ENCODE data around the gene CHCHD1.
"Not testable (repeated sequence)": the region's sequence is repeated elsewhere in the genome, so short reads cannot be mapped to it uniquely, and the experiment has no call there.

Gene CHCHD1

GRCh38 chr10:73781879-73782748 is at the start of gene CHCHD1:
Gene CHCHD1, plus strand, starts transcription at chr10:73782048. Its CDS starts 28 bp downstream, at chr10:73782076.
- DNase-seq = peak; percentile 95

DNA sequence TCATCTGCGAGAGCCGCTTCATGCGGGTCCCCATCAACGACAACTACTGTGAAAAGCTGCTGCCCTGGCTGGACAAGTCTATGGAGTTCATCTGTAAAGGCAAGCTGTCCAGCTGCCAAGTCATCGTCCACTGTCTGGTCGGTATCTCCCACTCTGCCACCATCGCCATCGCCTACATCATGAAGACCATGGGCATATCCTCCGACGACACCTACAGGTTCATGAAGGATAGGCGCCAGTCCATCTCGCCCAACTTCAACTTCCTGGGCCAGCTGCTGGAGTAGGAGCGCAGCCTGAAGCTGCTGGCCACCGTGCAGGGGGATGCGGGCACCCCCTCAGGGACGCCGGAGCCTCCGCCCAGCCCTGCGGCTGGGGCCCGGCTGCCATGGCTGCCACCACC is 49.4 kb upstream of the CHCHD1 start:
- DNase-seq = no peak

DNA sequence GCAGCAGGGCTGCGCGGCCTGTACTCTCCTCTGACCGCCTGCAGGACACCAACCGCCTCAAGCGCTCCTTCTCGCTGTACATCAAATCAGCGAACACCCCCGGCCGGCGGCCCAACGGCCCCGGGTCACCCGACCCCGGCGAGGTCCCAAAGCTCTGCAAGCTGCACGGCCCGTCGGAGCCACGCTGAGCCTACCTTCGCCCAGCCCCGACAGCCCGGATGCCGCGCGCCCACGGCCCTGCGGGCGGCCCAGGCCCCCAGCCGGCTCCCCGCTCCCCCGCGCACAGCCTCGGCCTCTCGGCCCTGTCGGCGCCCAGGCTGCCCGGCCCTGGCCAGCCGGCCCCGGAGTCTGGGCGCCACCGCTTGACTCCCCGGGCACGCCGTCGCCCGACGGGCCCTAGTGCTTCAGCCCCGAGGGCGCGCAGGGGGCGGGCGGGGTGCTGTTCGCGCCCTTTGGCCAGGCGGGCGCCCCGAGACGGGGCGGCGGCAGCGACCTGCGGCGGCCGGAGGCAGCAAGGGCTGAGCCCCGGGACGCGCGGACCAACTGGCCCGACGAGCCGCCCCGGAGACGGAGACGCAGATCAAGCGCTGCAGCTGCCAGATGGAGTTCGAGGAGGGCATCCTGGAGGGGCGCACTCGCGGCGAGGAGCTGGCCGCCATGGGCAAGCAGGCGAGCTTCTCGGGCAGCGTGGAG is 48.8 kb upstream of the CHCHD1 start:
- DNase-seq = no peak

DNA sequence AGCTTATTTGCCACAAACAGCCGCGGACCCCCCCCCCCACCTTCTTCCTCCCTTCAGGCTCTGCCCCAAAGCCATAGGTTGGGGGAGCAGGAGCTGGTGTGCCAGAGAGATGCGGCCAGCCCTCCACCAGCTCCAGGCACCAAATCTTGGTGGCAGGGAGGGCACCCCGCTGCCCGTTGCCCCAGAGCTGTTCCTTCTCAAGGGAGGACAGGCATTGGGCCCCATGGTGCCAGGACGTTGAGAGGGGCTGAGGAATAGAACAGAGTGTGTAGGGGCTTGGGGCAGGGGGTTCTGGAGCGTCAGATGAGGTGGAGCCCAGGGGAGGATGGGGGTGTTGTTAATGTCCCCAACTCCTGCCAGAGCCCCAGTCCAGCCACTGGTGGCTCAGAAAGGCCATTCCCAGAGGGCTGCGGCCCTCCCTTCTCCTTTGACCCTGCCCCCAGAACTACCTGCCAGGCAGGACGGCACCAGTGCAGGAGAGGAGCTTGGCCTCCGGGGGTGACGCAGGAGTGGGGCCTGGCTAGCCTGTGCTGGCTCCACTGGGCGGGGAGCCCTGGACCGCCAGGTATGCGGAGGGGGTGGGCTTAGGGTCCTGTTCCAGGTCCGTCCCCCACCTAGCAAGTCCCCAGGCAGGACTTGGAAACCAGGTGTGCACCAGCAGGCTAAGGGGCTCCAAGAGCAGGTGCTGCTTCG is 47.7 kb upstream of the CHCHD1 start:
- DNase-seq = no peak

DNA sequence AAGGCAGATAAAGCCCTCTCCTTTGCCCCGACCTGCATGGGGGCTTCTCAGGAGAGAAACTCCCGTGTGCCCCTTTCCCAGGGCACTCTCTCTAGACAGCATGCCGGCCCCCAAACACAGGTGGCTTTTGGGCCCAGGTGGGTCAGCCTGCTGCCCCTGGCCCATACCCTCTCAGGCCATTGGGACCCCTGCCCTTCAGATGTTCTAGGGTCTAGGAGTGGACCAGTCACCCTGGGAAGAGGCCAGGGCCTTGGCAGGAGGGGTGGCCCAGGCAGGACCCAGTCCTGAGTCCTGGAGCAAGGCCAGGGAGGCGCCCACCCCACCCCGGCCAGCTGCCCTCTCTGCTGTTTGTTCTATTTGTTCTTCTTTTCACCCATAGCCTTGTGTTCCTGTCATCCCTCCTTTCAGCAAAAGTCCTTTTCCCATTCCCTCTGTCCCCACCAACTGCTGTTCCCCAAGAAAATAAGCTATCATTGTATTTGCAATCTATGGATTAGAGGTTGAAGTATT is 47.0 kb upstream of the CHCHD1 start:
- DNase-seq = no peak

DNA sequence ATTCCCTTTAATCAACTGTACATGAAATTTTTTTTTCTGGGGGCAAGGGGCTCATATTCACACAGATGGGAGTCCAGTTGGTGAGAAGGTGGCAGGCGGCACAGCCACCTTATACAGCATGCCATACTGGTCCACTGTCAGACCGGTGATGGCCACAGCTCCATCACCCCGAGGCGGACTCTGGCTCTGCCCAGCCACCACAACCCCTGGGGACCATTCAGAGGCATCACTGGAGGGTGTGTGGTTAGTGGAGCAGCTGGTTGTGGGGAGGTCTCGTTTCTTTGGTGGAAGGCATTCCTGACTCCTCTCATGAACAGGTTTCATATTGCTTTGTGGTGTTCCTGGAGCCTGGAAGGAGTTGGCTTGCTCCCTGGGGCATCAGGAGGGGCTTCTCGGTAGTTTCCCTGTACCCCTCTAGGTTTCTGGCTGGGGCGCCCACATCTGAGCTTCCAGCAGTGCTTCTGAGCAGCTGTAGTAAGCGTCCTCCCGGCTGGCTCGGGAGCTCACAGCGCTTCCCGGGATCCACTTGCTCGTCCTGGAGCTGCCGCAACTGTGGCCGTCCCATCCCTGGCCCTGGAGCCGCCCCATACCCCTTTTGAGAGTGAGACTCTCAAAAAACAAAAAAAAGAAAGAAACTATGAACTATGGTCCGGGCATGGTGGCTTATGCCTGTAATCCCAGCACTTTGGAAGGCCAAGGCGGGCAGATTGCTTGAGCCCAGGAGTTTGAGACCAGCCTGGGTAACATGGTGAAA is 41.2 kb upstream of the CHCHD1 start:
- DNase-seq = not testable (repeated sequence)

GRCh38 chr10:73742454-73742734 is 39.5 kb upstream of the CHCHD1 start:
- DNase-seq = peak; percentile 19

DNA sequence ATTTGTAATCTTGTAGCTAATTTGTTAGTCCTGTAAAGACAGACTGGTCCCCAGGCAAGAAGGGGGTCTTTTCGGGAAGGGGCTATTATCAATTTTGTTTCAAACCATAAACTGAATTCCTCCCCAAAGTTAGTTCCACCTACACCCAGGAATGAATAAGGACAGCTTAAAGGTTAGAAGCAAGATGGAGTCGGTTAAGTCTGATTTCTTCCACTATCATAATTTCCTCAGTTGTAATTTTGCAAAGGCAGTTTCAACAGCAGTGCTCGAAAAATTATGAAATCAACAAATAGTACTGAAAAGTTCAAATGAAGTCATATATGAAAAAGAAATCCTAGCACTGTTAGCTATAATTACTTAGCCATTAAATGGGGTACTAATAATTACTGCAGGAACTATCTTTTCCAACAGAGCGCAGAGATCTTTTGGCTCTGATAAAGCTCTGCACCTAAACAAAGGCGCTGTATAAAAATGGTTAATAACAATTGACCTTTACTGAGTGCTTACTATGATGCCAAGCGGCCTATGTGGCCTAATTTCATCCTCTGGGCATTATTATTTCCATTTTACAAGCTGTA is 38.4 kb upstream of the CHCHD1 start:
- DNase-seq = no peak

- peak; percentile 97 for DNase-seq
Measured at GRCh38 chr10:73743905-73744663, 37.8 kb upstream of the CHCHD1 start, which contains the start of gene SEC24C. Gene SEC24C, plus strand, starts transcription at chr10:73744372. Its CDS starts 2,461 bp downstream, at chr10:73746833.

- no peak for DNase-seq
Measured at GRCh38 chr10:73744664-73744975, 37.2 kb upstream of the CHCHD1 start.

DNA sequence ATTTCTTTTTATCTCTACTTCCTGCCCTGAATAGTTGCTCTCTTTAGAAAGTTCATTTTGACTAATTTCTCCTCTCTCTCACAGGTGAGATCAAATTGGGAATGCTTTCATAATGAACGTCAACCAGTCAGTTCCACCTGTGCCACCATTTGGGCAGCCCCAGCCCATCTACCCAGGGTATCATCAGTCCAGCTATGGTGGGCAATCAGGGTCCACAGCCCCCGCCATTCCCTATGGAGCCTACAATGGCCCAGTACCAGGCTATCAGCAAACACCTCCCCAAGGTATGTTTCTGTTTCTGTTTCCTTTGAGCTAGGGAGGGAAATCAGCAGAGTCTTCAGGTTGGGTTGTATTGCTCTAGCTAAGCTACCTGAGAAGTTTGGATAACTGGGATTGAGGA is 35.1 kb upstream of the CHCHD1 start:
- DNase-seq = no peak

DNA sequence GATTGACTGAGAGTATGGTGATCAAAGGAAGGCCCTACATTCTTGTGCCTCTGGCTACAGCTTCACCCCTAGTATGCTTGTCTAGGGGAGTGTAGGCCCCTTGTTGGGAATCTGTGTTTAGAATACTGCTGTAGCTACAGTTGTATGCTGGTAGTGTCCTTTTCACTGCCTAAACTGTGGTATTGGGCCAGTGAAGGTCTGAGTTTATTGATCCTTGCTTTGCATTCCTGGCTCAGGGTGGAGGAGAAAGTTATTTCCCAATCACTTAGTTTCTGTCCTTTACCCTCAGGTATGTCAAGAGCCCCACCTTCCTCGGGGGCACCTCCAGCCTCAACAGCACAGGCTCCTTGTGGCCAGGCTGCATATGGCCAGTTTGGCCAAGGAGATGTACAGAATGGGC is 31.0 kb upstream of the CHCHD1 start:
- no peak for DNase-seq

GRCh38 chr10:73756183-73756582 is 25.7 kb upstream of the CHCHD1 start:
- no peak for DNase-seq

DNA sequence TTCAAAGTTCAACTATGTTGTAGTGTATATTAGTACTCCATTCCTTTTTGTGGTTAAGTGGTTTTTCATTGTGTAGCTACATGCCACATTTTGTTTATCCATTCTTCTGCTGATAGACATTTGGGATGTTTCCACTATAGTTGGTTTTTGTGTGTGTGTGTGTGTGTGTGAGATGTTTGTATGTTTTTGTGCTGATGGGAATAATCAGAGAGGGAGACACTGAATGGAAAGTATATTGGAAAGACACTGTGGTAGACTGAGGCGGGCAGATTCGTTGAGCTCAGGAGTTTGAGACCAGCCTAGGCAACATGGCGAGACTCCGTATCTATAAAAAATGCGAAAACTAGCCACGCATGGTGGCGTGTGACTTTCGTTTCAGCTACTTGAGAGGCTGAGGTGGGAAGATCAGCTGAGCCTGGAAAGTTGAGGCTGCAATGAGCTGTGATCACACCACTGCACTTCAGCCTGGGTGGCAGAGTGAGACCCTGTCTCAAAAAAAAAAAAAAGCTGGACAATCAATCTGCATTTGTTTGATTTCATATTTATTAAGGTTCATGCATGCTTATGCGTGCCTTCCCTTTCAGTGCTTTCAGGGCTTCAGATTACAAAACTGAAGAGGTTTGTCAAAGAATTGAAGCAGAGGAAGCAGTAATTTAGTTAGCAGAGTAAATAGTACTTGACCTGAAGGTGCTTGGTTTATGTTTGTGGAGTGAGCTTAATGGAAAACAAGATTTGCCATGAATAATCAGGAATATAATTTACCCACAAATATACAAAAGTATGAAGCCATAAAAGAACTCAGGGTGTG is 22.9 kb upstream of the CHCHD1 start:
- DNase-seq = no peak

- DNase-seq = peak; percentile 86
Measured at GRCh38 chr10:73759512-73760115, 22.2 kb upstream of the CHCHD1 start.

DNA sequence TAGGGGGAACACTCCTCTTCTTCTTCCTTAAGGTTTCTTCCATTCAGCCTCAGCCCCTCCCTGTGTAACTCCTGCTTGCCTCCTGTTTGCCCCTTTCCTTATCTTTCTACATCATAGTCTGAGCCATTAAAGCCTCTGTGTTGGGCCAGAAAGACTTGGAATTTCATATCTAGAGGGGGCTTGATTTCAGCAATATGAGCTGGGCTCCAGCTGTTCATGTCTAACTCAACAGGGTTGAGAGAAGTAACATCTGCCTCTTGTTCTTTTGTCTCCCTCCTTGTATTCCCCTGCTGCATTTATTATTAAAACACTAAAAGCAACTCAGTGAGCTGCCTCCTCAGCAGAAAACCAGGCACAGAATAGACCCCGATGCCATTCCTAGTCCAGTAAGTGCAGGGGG is 20.1 kb upstream of the CHCHD1 start:
- no peak for DNase-seq

DNA sequence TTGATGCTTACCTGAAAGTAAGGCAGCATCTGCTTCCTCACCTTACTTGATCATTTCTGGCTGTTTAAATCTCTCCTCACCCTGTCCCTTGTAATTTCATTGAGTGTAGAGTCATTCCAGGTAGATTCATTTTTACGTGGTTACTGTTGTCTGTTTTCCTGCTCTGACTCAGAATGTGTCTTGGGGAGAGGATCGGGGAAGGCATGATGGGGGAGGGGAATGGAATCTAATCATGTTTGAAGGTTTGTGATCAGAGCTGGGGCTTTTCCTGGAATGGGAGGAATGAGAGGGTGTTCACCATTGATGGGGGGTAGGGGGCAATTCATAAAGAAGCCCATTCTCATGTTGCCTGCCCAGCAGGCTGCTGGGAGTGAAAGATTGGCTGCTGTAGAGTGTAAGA is 18.9 kb upstream of the CHCHD1 start:
- no peak for DNase-seq

- no peak for DNase-seq
Measured at GRCh38 chr10:73763343-73763742, 18.5 kb upstream of the CHCHD1 start.

DNA sequence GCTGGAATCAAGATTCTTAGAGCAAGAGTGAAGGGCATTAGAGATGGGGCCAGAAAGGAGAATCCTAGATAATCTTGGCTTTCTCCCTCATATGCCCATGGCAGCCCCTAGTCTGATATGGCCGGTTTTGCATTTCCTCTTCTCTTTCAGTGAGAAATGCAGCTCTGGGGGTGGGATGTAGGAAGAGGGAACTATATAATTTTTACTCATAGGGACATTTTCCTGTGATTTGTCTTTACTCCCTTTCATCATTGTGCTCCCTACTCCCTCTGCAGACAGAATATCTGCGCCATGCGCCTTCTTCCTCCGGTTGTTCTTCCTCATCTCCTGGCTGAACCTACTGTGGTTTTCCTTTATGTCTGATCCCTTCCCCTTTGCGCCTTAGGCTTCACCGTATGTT is 16.8 kb upstream of the CHCHD1 start:
- DNase-seq = no peak

DNA sequence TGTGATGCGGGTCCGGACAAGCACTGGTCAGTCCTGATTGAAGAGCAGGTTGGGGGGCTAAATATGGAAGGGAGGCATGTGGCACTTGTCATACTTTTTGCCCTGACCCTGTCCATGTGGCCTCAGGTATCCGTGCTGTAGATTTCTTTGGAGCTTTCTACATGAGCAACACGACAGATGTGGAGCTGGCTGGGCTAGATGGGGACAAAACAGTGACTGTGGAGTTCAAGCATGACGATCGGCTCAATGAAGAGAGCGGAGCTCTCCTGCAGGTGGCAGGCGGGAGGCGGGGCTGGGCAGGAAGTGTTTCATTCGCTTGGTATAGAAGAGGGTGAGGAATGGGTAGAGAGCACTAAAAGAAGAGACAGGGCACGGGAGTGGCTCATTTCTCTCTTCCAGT is 13.0 kb upstream of the CHCHD1 start:
- DNase-seq = no peak

GRCh38 chr10:73769396-73769795 is 12.5 kb upstream of the CHCHD1 start:
- DNase-seq = no peak
